Type B pancreatic cell (in vitro differentiated cells): ENCODE results near the gene ZNF263. TPM values are rescaled to one million over a fixed set of nuclear protein-coding genes. Genes with fewer than 3 reads are reported as not detected.

Experiments
- DNase-seq: peaks from one replicate; pipeline ENCODE4 v3.0.0; 2021; ENCODE audit warnings: mixed read lengths; ENCODE audit not compliant: unreplicated experiment; ENCODE audit errors: extremely low spot score
- H3K27ac Mint-ChIP-seq: 2 replicates; pipeline ENCODE4 v1.8.0; 2021; ENCODE audit warnings: mild to moderate bottlenecking, mixed read lengths
- H3K27me3 Mint-ChIP-seq: 2 replicates; pipeline ENCODE4 v1.8.0; 2021; ENCODE audit warnings: mixed read lengths
- H3K36me3 Mint-ChIP-seq: 2 replicates; pipeline ENCODE4 v1.8.0; 2021; ENCODE audit warnings: mixed read lengths
- H3K4me1 Mint-ChIP-seq: one replicate; pipeline ENCODE4 v1.8.0; 2021; ENCODE audit warnings: mixed read lengths; ENCODE audit not compliant: unreplicated experiment
- H3K4me3 Mint-ChIP-seq: 2 replicates; pipeline ENCODE4 v1.8.0; 2021; ENCODE audit warnings: mild to moderate bottlenecking, mixed read lengths
- H3K9me3 Mint-ChIP-seq: 2 replicates; pipeline ENCODE4 v1.8.0; 2021; ENCODE audit warnings: mixed read lengths
- total RNA-seq: library from RNA; stranded (reverse); gene quantifications from 2 replicates; pipeline ENCODE4 v1.2.1, GENCODE V29; 2021; ENCODE audit warnings: low replicate concordance
- TF ChIP-seq, protein P1 (sequence below): fragments of 200-600 bp; sonication (generic); conservative IDR thresholded peaks from 2 replicates; pipeline ENCODE4 v1.5.0; 2021; ENCODE audit warnings: antibody characterized with exemption, mild to moderate bottlenecking

Gene ZNF263
- total RNA-seq, 1 donor from 2014 or later = 27.7 TPM

DNA sequence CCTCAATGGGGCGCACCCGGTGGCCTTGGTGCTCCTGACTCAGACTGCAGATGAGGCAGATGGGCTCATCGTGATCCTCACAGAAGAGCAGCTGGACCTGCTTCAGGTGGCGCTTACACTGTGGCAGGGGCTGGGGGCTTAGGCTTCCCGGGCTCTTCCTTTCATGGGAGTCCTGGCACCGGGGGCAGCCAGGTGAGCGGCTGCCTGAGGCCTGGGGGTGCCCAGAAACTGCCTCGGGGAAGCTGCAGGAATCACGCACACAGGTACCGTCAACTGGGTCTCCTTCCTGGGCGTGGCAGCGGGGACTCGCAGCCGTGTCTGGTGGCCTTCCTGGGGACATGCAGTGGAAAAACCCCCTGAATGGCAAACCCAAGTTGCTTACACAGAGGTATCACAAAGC lies 33.8 kb upstream of the ZNF263 start:
- Mint-ChIP-seq H3K27ac (no peak overlapping the region), H3K36me3 (no peaks in the 10 kb centered on the region), H3K27me3 (peaks cover 16% of the 10 kb centered on the region), H3K9me3 (peaks cover 3% of the 10 kb centered on the region), H3K4me3 (no peak overlapping the region), H3K4me1 (no peaks in the 10 kb centered on the region)
- DNase-seq = no peak
- TF ChIP-seq, protein P1, sequence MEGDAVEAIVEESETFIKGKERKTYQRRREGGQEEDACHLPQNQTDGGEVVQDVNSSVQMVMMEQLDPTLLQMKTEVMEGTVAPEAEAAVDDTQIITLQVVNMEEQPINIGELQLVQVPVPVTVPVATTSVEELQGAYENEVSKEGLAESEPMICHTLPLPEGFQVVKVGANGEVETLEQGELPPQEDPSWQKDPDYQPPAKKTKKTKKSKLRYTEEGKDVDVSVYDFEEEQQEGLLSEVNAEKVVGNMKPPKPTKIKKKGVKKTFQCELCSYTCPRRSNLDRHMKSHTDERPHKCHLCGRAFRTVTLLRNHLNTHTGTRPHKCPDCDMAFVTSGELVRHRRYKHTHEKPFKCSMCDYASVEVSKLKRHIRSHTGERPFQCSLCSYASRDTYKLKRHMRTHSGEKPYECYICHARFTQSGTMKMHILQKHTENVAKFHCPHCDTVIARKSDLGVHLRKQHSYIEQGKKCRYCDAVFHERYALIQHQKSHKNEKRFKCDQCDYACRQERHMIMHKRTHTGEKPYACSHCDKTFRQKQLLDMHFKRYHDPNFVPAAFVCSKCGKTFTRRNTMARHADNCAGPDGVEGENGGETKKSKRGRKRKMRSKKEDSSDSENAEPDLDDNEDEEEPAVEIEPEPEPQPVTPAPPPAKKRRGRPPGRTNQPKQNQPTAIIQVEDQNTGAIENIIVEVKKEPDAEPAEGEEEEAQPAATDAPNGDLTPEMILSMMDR = no peak

DNA sequence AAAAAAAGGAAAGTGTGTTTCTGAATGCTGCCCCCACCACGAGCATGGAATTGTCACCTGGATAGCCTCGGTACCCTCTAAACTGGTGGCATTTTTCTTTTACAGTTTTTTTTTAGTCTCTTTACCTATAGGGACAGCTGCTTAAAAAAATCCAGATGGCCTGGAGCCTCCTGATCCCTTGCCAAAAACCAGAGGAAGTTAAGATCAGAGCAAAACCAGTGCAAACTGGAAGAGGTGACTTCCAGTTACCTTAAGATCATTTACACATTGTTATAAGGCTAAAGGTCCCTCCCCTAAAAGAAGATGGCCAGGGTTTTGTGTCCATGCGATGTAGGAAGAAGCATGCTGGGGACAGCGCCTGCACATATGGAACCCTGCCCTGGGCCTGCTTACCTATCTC lies 30.3 kb upstream of the ZNF263 start:
- Mint-ChIP-seq H3K27me3 (peaks cover 8% of the 10 kb centered on the region), H3K27ac (no peak overlapping the region), H3K9me3 (peaks cover 3% of the 10 kb centered on the region), H3K36me3 (no peaks in the 10 kb centered on the region), H3K4me1 (no peaks in the 10 kb centered on the region), H3K4me3 (no peak overlapping the region)
- no peak for DNase-seq
- TF ChIP-seq, protein P1 = no peak

DNA sequence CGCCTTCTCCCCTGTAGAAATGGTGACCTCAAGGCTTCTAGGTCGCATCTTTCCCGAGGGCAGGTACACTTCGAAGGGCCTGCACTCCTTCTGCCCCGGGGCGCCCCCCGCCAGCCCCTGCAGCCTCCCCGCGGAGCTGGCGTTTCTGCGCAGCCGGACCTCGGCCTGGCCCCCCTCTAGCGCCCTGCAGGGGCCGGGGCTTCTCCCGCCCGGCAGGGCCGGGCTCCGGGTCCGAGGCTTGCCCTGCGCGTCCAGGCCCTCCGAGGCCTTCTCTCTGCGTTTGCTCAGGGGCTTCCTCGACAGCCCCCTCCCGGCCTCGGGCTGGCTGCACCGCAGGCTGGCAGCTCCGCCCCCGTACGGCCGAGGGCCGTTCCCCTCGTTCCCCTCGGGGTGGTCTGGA lies 29.0 kb upstream of the ZNF263 start:
- TF ChIP-seq, protein P1 = no peak
- H3K4me1 Mint-ChIP-seq = no peaks in the 10 kb centered on the region
- no peaks in the 10 kb centered on the region for H3K36me3 Mint-ChIP-seq
- DNase-seq = no peak
- peaks cover 3% of the 10 kb centered on the region for H3K9me3 Mint-ChIP-seq
- H3K27ac Mint-ChIP-seq = no peak overlapping the region
- peaks cover 13% of the 10 kb centered on the region for H3K27me3 Mint-ChIP-seq
- H3K4me3 Mint-ChIP-seq = no peak overlapping the region

DNA sequence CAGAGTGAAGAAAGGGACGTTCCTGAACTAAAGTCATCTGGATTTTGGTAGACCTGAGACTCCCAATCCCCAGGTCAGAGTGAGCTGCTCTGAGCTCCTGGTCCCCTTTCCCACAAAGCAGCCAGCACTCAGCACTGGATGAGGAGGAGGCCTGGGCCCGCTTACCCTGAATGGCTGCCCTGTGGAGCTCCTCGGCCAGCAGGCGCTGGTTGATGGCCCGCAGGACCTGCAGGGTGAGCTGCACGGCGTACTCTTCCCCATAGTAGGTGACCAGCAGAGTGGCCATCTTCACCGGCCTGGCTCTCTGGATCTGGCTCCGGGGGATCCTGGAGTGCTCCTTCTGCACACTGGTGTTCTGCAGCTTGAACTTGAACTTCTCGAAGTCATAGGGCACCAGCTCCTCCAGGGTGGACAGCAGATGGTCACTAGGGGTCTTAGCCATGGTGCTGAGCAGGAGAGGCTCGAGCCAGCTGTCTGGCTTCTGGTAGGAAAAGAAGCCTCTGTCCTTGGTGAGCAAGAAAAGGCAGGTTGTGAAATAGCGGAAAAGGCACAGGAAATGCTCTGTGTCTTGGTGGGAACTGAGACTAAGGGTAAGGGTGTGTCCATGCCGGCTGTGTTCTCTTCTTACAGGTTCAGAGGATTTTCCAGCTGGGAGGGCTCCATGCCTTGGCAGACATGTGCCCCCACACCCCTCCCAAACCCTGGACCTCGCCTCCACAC lies 27.0 kb upstream of the ZNF263 start, which contains the start of gene MEFV:
Gene MEFV (minus strand): TSS at position 488 of the 720 bp plus-strand sequence. CDS start 46 bp downstream, at position 442.
- H3K36me3 Mint-ChIP-seq = no peaks in the 10 kb centered on the region
- no peak for DNase-seq
- no peak within 1 kb of the TSS for H3K27ac Mint-ChIP-seq
- TF ChIP-seq, protein P1 = no peak
- H3K9me3 Mint-ChIP-seq = no peaks in the 10 kb centered on the region
- no peaks in the 10 kb centered on the region for H3K4me1 Mint-ChIP-seq
- H3K27me3 Mint-ChIP-seq = peaks cover 5% of the 10 kb centered on the region
- H3K4me3 Mint-ChIP-seq = no peak within 1 kb of the TSS

DNA sequence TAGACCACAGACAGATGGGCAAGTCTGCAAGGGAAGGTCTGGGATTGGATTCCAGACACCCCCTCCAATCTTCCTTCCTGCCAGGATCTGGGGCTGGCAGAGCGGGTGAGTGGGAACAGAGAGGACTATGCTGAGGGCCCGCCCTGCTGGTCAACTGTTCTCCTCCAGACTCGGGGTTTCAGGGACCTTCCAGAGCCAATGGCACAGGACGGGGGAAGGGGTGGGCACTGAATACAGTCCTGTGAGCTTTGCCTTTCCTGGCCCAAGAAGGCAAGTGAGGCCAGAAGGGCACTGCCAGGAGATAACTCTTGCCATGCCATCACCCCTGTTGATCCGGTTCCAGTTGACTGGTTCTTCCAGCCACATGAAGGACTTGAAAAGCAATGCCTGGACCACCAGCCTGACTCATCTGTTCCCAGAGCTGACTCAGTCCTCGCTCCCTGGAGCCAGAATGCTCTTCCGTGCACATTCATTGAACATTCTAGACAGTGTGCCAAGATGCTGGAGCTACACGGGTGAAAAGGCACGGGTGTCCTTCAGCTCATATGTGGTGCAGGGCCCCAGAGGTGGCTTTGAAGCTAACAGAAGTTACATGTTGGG lies 26.3 kb upstream of the ZNF263 start:
- DNase-seq = no peak
- no peak overlapping the region for H3K27ac Mint-ChIP-seq
- H3K27me3 Mint-ChIP-seq = peaks cover 5% of the 10 kb centered on the region
- H3K4me3 Mint-ChIP-seq = no peak overlapping the region
- H3K36me3 Mint-ChIP-seq = no peaks in the 10 kb centered on the region
- TF ChIP-seq, protein P1 = no peak
- H3K9me3 Mint-ChIP-seq = no peaks in the 10 kb centered on the region
- no peaks in the 10 kb centered on the region for H3K4me1 Mint-ChIP-seq
